ENCODE results near the gene RRP9.

The RRP9 gene

GRCh38 chr3:51970606-51971300, 29.0 kb upstream of the RRP9 start:
- DNase-seq (ENCODE audit: low read depth), result no peak

GRCh38 chr3:51969841-51970240, 28.1 kb upstream of the RRP9 start:
- DNase-seq (ENCODE audit: low read depth), result no peak

GRCh38 chr3:51968883-51969678, 27.4 kb upstream of the RRP9 start:
- DNase-seq (ENCODE audit: low read depth), result no peak

GRCh38 chr3:51968170-51968775, 26.6 kb upstream of the RRP9 start:
- DNase-seq (ENCODE audit: low read depth), result no peak

- no peak for DNase-seq (ENCODE audit: low read depth)
Observed at GRCh38 chr3:51967384-51968169, 25.9 kb upstream of the RRP9 start, which contains the start of gene PCBP4. PCBP4 (minus strand) TSS chr3:51967454; CDS start chr3:51961240, 6,214 bp downstream.

- DNase-seq (ENCODE audit: low read depth), result no peak
Observed at GRCh38 chr3:51966922-51967383, 25.2 kb upstream of the RRP9 start.

GRCh38 chr3:51966486-51966885, 24.8 kb upstream of the RRP9 start:
- DNase-seq (ENCODE audit: low read depth), result no peak

- DNase-seq (ENCODE audit: low read depth), result no peak
Observed at GRCh38 chr3:51966016-51966415, 24.3 kb upstream of the RRP9 start.

GRCh38 chr3:51964521-51964920, 22.8 kb upstream of the RRP9 start:
- no peak for DNase-seq (ENCODE audit: low read depth)

- DNase-seq (ENCODE audit: low read depth), result no peak
Observed at GRCh38 chr3:51963951-51964451, 22.3 kb upstream of the RRP9 start.

- no peak for DNase-seq (ENCODE audit: low read depth)
Observed at GRCh38 chr3:51962854-51963530, 21.3 kb upstream of the RRP9 start.

GRCh38 chr3:51961602-51962569, 20.2 kb upstream of the RRP9 start:
- no peak for DNase-seq (ENCODE audit: low read depth)

GRCh38 chr3:51961011-51961410, 19.3 kb upstream of the RRP9 start:
- DNase-seq (ENCODE audit: low read depth), result no peak

- DNase-seq (ENCODE audit: low read depth), result no peak
Observed at GRCh38 chr3:51960386-51960785, 18.7 kb upstream of the RRP9 start.

- DNase-seq (ENCODE audit: low read depth), result no peak
Observed at GRCh38 chr3:51959651-51960050, 17.9 kb upstream of the RRP9 start.

- no peak for DNase-seq (ENCODE audit: low read depth)
Observed at GRCh38 chr3:51958603-51959521, 17.2 kb upstream of the RRP9 start.

GRCh38 chr3:51957520-51958205, 16.0 kb upstream of the RRP9 start:
- DNase-seq (ENCODE audit: low read depth), result no peak

Measured in CMK (cell line).